GF-D8 (cell line): ENCODE results near the gene KIFC1.
A peak's percentile ranks its signal among the peaks of the same experiment; 100 is the strongest.

Source experiments
- DNase-seq: peaks from one replicate; lab custom pipeline; 2025; lab: John Stamatoyannopoulos, UW

KIFC1 gene

GRCh38 chr6:33410711-33411631, 19.3 kb downstream of the KIFC1 start, which contains the start of gene PHF1:
Gene PHF1, plus strand, starts transcription at chr6:33411014. Its CDS starts 1,250 bp downstream, at chr6:33412264.
- DNase-seq: no peak

DNA sequence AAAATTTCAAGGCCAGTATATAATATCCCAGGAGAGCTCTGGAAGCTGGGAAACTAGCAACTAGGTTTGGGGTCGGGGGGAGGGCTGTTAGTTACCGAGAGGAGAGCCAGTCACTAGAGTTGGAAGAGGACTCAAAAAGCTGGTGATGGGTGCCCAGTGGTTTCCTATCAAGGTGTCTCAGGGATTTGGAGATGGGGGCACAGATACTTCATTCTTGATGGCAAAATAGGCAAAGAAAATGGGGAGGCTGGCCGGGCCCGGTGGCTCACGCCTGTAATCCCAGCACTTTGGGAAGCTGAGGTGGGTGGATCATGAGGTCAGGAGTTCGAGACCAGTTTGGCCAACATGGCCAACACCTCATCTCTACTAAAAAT, 20.0 kb downstream of the KIFC1 start:
- no peak for DNase-seq

GRCh38 chr6:33412140-33413009, 20.8 kb downstream of the KIFC1 start:
- DNase-seq: no peak

DNA sequence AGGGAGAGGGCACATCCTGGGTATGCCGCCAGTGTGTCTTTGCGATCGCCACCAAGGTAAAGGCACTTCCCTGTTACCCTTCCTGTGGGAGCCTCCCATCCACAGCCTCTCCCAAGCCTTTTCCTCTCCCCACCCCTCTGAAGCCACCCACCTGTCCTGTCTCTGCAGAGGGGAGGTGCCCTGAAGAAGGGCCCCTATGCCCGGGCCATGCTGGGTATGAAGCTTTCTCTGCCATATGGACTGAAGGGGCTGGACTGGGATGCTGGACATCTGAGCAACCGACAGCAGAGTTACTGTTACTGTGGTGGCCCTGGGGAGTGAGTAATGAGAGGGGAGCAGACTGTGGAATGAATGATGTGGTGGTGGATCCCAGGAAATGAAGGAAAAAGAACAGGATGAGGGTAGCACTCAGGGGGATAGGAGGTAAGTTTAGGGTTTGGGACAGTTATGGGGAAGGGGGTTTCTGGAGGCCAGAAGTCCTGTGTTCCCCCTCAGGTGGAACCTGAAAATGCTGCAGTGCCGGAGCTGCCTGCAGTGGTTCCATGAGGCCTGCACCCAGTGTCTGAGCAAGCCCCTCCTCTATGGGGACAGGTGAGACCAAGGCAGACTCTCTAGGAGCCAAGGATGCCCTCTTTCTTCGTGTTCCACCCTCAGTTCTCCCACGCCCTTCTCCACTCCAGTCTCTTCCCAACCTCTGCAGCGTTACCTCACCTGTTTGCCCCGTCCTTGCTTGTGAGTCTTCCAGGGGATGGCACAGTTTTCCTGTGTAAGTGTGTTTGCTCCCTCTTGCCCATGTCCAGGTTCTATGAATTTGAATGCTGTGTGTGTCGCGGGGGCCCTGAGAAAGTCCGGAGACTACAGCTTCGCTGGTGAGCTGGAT, 21.9 kb downstream of the KIFC1 start:
- DNase-seq: no peak

- DNase-seq: no peak
Measured at GRCh38 chr6:33414592-33415271, 23.1 kb downstream of the KIFC1 start.

DNA sequence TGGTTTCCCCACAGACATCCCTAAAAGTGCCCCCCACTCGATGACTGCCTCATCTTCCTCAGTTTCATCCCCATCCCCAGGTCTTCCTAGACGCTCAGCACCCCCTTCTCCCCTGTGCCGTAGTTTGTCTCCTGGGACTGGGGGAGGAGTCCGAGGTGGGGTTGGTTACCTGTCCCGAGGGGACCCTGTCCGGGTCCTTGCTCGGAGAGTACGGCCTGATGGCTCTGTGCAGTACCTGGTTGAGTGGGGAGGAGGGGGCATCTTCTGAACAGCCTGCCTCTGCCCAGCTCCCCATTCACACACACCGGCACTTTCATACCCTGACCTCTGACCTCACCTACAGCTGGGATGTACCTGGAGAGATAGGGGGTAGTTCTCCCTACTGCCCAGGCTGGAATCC, 24.2 kb downstream of the KIFC1 start:
- DNase-seq: no peak

- DNase-seq: no peak
Measured at GRCh38 chr6:33416386-33417127, 24.9 kb downstream of the KIFC1 start.

- no peak for DNase-seq
Measured at GRCh38 chr6:33417128-33417902, 25.7 kb downstream of the KIFC1 start.

DNA sequence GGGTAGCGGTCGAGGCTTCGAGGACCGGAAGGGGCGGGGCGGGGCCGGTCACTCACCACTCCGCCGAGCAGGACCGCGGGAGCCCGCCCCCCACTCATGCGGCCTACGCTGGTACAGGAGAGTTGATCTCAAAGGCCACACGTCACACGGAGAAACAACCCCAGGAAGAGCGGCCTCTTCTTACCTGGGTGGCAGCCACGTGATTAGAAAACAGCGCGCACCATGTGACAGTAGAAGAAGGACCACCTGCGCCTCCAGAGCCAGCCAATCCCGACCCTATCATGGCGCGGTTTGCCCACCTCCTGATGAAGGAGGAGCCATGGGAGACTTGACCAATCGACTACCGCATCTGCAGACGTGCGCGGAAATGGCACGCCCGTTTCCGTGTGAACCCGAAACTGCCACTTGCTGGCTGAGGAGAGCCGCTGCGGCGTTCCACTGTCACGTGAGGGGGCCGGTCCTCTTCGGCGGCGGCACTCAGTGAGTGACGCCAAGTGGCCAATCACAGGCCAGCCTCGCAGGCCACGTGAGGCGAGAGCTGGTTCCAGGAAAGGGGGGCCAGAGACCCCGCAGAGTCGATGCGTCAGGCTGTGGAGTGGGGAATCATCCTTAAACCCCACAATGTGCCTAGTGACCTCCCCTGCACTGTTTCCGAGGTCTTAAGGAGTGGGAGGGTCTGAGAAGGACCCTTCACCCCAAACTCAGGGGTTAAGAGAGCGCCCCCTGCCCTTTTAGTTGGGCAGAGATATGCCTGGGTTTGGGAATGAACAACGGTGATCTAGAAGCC, 26.5 kb downstream of the KIFC1 start, which contains the start of gene CUTA:
CUTA (minus strand) TSS at position 205 of the 787 bp plus-strand sequence; CDS start at position 98, 107 bp downstream.
- peak; percentile 99 for DNase-seq

DNA sequence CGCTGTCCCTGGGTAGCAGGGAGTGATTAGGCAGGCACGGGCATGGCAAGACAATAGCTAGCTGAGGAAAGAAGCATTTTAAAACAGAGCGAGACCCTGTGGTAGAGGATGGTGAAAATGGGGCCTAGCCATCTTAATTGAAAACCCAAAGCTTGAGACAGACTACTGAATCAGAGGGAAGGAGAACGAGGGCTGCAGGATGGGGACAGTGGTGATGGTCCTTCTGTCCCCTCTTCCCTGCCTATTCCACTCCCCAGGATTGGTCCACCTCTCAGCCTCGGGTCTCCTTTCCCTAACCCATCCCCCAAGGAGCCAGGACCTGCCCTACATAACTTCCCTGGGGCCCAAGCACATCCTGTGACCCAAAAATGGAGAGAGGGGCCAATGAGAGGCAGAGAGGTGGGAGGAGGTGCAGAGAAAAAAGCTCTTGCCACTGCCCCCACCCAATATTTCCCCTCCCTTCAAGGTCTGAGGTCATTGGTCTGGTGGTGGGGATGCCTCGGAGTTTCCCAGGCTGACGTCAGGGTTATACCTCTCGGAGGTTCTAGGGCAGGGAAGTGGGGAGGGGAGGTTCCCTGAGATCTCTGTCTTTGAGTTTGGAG, 27.2 kb downstream of the KIFC1 start:
- no peak for DNase-seq

GRCh38 chr6:33419580-33420490, 28.2 kb downstream of the KIFC1 start, which contains the start of gene SYNGAP1:
Gene SYNGAP1, plus strand, starts transcription at chr6:33420065. Its CDS starts 200 bp downstream, at chr6:33420265.
- no peak for DNase-seq

DNA sequence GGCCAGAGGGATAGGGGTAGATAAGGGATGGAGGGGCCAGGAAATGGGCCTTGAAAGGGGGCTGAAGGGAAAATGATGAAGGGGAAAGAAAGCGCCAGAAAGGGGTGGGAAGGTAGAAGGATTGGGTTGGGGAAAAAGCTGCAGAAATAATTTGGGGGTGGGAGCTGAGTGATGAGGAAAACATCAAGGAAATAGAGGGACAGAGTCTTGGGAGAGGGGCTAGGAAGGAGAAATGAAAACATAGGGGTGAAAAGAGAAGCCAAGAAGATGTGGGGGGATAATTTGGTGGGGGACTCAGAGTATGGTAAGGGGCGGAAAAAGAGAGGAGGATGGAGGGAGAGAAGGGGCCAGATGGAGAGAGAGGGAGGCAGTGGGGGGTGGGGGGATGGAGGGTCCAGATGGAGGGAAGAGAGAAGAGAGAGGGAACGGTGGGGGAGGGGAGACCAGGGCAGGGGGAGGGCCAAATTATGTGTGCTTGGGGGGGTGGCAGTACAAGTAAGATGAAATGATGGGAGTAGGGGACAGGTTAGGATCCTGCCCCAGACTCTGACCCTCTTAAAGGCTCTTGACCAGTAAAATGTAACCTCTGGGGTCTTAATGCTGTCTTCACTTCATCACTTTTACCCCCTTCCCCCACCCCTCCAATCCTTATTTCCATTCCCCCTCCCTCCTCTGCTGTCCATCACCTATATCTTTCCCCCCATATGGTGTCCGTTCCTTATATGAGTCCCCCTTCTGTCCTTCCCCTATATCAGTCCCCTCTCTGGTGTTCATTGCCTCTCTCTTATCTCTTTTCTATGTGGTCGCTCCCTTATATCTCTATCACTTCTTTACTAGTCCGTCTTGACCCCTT, 29.1 kb downstream of the KIFC1 start:
- no peak for DNase-seq

GRCh38 chr6:33421344-33421643, 29.7 kb downstream of the KIFC1 start:
- no peak for DNase-seq

DNA sequence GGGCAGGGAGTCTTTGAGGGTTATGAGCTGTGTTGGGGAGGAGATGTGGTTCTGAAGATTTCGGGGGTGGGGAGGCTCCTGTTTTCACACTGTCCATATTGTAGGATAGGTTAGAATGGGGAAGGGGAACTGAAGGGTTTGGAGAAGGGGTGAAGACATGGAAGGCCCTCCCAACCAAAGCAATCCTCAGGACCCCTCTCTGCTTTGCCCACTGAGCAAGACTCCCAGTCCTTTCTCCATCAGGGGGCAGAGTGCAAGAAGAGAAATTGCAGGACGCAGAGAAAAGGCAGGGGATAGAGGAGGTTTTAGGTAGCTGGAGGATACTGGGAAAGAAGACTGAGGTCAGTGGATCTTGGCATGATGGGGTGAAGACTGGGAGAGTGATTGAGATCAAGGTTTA, 32.2 kb downstream of the KIFC1 start:
- no peak for DNase-seq

DNA sequence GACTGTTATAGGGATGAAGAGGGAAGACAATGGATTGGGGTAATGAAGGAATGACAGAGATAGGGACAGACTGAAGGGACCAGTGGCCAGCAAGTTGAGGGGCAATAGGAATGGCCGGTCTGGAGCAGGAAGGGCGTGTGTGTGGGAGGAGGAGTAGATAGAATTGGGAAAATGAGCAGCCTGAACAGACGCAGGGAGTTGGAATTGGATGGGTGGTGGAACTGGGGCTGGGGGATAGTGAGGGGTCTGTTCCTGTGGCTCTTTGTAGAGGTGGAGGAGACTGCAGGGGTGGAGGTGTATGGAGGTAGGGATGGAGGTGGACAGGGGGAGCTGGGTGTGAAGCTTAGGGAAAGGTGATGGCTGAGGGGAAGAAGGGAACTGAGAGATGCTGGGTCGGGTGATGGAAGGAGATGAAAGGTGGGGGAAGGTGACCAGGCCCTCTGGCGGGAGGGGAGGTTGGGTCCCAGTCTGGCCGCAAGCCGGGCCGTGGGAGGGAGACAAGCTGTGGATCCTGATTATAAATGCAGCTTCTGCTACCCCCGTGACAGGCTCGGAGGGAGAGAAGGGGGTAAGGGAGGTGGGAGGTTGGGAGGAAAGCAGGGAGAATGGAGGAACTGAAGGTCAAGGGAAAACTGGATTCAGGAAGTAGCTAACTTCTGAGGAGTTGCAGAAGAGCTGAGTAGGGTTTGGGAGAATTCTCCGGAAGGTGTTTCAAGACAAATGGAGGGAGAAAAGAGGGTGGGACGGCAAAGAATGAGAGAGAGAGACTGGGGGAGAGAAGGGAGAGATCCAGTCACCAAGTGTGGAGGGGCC, 33.4 kb downstream of the KIFC1 start:
- no peak for DNase-seq
